ENCODE measurements around the gene ANXA10.
"Not testable (repeated sequence)": the region's sequence is repeated elsewhere in the genome, so short reads cannot be mapped to it uniquely, and the experiment has no call there.

The ANXA10 gene

GRCh38 chr4:168203233-168203911, 111.0 kb downstream of the ANXA10 start:
- FAIRE-seq (no peak), DNase-seq (ENCODE audit: insufficient read length, low spot score) (no peak)
- no peak for TF ChIP-seq POLR2A (IDR thresholded peaks at IDR 0.05; ENCODE audit: low read depth, low read length)

GRCh38 chr4:168208957-168209614, 116.7 kb downstream of the ANXA10 start:
- no peak for FAIRE-seq
- TF ChIP-seq POLR2A (IDR thresholded peaks at IDR 0.05; ENCODE audit: low read depth, low read length), result no peak
- no peak for DNase-seq (ENCODE audit: insufficient read length, low spot score)

GRCh38 chr4:168212656-168213055, 120.3 kb downstream of the ANXA10 start:
- TF ChIP-seq POLR2A (IDR thresholded peaks at IDR 0.05; ENCODE audit: low read depth, low read length), result no peak
- DNase-seq (ENCODE audit: insufficient read length, low spot score), result no peak
- FAIRE-seq, result no peak

DNA sequence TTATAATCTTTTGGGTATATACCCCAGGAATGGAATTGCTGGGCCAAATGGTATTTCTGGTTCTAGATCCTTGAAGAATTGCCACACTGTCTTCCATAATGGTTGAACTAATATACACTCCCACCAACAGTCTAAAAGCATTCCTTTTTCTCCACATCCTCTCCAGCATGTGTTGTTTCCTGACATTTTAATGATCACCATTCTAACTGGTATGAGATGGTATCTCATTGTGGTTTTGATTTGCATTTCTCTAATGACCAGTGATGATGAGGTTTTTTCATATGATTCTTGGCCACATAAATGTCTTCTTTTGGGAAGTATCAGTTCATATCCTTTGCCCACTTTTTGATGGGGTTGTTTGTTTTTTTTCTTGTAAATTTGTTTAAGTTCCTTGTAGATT, 121.2 kb downstream of the ANXA10 start:
- DNase-seq (ENCODE audit: insufficient read length, low spot score); FAIRE-seq: not testable (repeated sequence)

- no peak for TF ChIP-seq POLR2A (IDR thresholded peaks at IDR 0.05; ENCODE audit: low read depth, low read length)
- peak; percentile 78 for FAIRE-seq
- peak; percentile 2 for DNase-seq (ENCODE audit: insufficient read length, low spot score)
Measured at GRCh38 chr4:168218645-168219044, 126.3 kb downstream of the ANXA10 start.

DNA sequence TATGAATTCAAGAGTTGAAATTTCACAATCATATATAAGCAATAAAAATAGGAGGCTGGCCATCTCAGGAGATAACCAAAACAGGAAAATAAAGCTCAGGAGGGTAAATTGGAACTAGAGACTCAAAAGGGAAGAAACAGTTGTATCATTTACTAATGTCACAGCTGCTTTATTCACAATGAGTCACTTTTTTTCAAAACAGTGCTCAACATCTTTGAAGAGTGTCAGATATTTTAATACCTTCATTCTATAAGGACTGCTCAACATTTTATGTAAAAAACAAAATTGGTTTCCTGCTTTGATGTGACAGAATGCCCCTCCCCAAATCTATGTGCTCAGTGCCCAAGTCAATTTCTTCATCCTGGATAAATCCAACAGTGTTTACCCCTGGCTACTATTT, 128.6 kb downstream of the ANXA10 start:
- FAIRE-seq (no peak), DNase-seq (ENCODE audit: insufficient read length, low spot score) (no peak)
- TF ChIP-seq POLR2A (IDR thresholded peaks at IDR 0.05; ENCODE audit: low read depth, low read length), result no peak

GRCh38 chr4:168221301-168221700, 129.0 kb downstream of the ANXA10 start:
- DNase-seq (ENCODE audit: insufficient read length, low spot score) (no peak), FAIRE-seq (peak; percentile 27)
- no peak for TF ChIP-seq POLR2A (IDR thresholded peaks at IDR 0.05; ENCODE audit: low read depth, low read length)
